ENCODE measurements around the gene MISP. TPM values are rescaled to one million over a fixed set of nuclear protein-coding genes. Genes with fewer than 3 reads are reported as not detected.

Gene MISP
- total RNA-seq, 2 experiments from 2014 or later, result not detected

DNA sequence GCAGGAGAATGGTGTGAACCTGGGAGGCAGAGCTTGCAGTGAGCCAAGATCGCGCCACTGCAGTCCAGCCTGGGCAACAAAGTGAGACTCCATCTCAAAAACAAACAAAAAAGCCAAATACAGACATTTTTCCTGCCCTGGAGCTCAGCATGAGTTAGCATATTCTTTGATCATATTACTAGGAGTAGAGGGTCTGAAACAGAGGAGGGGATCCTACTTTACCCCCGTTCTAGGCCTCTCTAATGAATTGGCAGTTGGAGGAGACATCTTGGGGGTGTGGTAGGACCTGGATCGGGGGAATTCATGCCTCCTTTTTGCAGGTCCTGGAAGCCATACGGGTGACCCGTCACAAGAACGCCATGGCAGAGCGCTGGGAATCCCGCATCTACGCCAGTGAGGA, 12.3 kb downstream of the MISP start:
- H3K27ac ChIP-seq (ENCODE audit: low read depth in 1 of 2, low read length in 2 of 2), result no peak overlapping the region
- intact Hi-C loops (cut with DNase I, micrococcal nuclease), result no loop called here
- peaks cover 0 to 3% of the 10 kb centered on the region in 2 experiments for H3K27me3 ChIP-seq (ENCODE audit: control insufficient read depth in 1 of 2, insufficient read depth in 2 of 2, low read length in 2 of 2)
- peaks cover 4% of the 10 kb centered on the region for H3K27me3 Mint-ChIP-seq
- TF ChIP-seq, protein P1, sequence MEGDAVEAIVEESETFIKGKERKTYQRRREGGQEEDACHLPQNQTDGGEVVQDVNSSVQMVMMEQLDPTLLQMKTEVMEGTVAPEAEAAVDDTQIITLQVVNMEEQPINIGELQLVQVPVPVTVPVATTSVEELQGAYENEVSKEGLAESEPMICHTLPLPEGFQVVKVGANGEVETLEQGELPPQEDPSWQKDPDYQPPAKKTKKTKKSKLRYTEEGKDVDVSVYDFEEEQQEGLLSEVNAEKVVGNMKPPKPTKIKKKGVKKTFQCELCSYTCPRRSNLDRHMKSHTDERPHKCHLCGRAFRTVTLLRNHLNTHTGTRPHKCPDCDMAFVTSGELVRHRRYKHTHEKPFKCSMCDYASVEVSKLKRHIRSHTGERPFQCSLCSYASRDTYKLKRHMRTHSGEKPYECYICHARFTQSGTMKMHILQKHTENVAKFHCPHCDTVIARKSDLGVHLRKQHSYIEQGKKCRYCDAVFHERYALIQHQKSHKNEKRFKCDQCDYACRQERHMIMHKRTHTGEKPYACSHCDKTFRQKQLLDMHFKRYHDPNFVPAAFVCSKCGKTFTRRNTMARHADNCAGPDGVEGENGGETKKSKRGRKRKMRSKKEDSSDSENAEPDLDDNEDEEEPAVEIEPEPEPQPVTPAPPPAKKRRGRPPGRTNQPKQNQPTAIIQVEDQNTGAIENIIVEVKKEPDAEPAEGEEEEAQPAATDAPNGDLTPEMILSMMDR (IDR thresholded peaks at IDR 0.05), result no peak
- H3K4me3 ChIP-seq (ENCODE audit: low read length), result no peak overlapping the region
- H3K4me1 ChIP-seq (ENCODE audit: insufficient read depth, low read length), result no peaks in the 10 kb centered on the region
- ChIA-PET CTCF (no interaction called here), POLR2A (no interaction called here)
- H3K4me3 Mint-ChIP-seq, result no peak overlapping the region
- ATAC-seq (ENCODE audit: poor library complexity), result no peak
- no peak for DNase-seq
- peaks cover 5 to 28% of the 10 kb centered on the region in 2 experiments for H3K9me3 ChIP-seq (ENCODE audit: control insufficient read depth in 1 of 2, insufficient read depth in 1 of 2, low read length in 2 of 2)
- no peaks in the 10 kb centered on the region for H3K4me1 Mint-ChIP-seq (ENCODE audit: low read depth)
- H3K9me3 Mint-ChIP-seq, result peaks cover 2% of the 10 kb centered on the region
- no peaks in the 10 kb centered on the region for H3K36me3 ChIP-seq (ENCODE audit: insufficient read depth, low read length)
- H3K36me3 Mint-ChIP-seq (ENCODE audit: low read depth), result no peaks in the 10 kb centered on the region
- H3K27ac Mint-ChIP-seq, result no peak overlapping the region

DNA sequence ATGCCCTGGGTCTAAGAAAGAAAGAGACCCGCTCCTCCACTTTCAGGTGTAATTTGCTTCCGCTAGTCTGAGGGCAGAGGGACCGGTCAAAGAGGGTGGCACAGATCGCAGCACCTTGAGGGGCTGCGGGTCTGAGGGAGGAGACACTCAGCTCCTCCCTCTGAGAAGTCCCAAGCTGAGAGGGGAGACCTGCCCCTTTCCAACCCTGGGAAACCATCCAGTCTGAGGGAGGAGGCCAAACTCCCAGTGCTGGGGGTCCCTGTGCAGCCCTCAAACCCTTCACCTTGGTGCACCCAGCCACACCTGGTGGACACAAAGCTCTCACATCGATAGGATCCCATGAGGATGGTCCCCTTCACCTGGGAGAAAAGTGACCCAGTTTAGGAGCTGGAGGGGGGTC, 13.0 kb downstream of the MISP start:
- Histone ChIP-seq H3K27me3 (ENCODE audit: control insufficient read depth in 1 of 2, insufficient read depth in 2 of 2, low read length in 2 of 2) (peaks cover 0 to 3% of the 10 kb centered on the region in 2 experiments), H3K9me3 (ENCODE audit: control insufficient read depth in 1 of 2, insufficient read depth in 1 of 2, low read length in 2 of 2) (peaks cover 0 to 22% of the 10 kb centered on the region in 2 experiments), H3K36me3 (ENCODE audit: insufficient read depth, low read length) (no peaks in the 10 kb centered on the region), H3K27ac (ENCODE audit: low read depth in 1 of 2, low read length in 2 of 2) (no peak overlapping the region), H3K4me1 (ENCODE audit: insufficient read depth, low read length) (no peaks in the 10 kb centered on the region), H3K4me3 (ENCODE audit: low read length) (no peak overlapping the region)
- Mint-ChIP-seq H3K4me1 (ENCODE audit: low read depth) (no peaks in the 10 kb centered on the region), H3K27me3 (peaks cover 4% of the 10 kb centered on the region), H3K36me3 (ENCODE audit: low read depth) (no peaks in the 10 kb centered on the region), H3K27ac (no peak overlapping the region), H3K9me3 (peaks cover 2% of the 10 kb centered on the region), H3K4me3 (no peak overlapping the region)
- TF ChIP-seq, protein P1 (IDR thresholded peaks at IDR 0.05), result no peak
- POLR2A ChIA-PET, result no interaction called here
- CTCF ChIA-PET, result no interaction called here
- DNase-seq, result no peak
- intact Hi-C loops (cut with DNase I, micrococcal nuclease), result no loop called here
- no peak for ATAC-seq (ENCODE audit: poor library complexity)

DNA sequence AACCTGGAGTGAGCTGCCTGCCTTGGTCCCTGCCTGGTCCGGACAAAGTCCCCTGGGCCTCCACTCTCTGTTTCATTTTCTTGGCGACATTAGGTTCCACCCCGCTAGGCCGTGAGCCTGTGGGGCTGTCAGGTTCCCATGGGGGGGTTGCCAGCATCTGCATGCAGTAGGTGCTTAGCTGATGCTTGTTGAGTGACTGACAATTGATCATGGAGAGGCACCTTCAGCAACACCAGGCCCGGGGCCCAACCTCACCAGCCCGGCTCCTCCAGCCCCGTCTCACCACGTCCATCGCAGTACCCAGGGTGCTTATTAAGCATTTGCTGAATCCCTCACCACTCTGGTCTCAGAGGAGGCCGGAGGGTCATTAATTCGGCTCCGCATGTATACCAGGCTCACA, 13.4 kb downstream of the MISP start:
- POLR2A ChIA-PET, result no interaction called here
- Mint-ChIP-seq H3K9me3 (peaks cover 2% of the 10 kb centered on the region), H3K27me3 (peaks cover 4% of the 10 kb centered on the region), H3K36me3 (ENCODE audit: low read depth) (no peaks in the 10 kb centered on the region), H3K4me1 (ENCODE audit: low read depth) (no peaks in the 10 kb centered on the region), H3K27ac (no peak overlapping the region), H3K4me3 (no peak overlapping the region)
- Histone ChIP-seq H3K27ac (ENCODE audit: low read depth in 1 of 2, low read length in 2 of 2) (no peak overlapping the region), H3K9me3 (ENCODE audit: control insufficient read depth in 1 of 2, insufficient read depth in 1 of 2, low read length in 2 of 2) (peaks cover 0 to 17% of the 10 kb centered on the region in 2 experiments), H3K4me1 (ENCODE audit: insufficient read depth, low read length) (no peaks in the 10 kb centered on the region), H3K27me3 (ENCODE audit: control insufficient read depth in 1 of 2, insufficient read depth in 2 of 2, low read length in 2 of 2) (peaks cover 0 to 3% of the 10 kb centered on the region in 2 experiments), H3K36me3 (ENCODE audit: insufficient read depth, low read length) (no peaks in the 10 kb centered on the region), H3K4me3 (ENCODE audit: low read length) (no peak overlapping the region)
- ATAC-seq (ENCODE audit: poor library complexity) (no peak), DNase-seq (no peak)
- intact Hi-C loops (cut with DNase I, micrococcal nuclease), result no loop called here
- CTCF ChIA-PET, result no interaction called here
- TF ChIP-seq, protein P1 (IDR thresholded peaks at IDR 0.05), result no peak

All from CD4-positive, alpha-beta T cell (primary cell).